Measurements from ENCODE around the gene PSMD6.

DNA sequence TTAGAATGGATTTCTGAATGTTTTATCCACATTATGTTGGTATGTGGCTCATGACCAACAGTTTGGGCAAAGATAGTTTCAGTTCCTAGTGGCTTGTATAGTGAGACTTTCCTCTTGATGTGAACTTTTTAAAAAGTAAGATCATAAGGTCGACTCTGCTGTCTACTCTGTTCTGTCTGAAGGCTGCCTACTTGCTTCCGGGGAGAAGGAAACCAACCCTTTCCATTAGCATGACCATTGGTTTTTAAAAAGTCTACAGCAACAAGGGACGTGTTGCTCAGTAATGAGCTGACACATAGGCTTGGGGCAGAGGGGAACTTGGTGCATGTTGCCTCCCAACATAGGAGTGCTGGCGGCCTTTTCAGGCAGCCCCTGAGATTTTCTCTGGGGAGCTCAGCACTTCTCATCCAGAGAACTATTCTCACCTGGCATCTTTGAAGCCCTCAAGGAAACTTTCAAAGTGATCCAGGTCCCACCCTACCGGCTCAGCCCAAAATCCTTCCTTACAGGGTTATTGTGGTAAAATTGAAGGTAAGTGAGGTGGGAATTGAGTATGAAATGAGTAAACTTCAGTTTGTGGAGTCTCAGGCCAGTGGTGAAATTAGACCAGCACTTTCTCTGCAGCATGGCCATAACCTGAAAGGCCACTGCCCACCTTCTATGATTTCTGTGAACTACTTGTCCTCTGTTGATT lies 30.6 kb downstream of the PSMD6 start:
- TF ChIP-seq EZH2phosphoT487 (IDR thresholded peaks at IDR 0.05; ENCODE audit: low read depth, severe bottlenecking, unreplicated experiment), result no peak
- TF ChIP-seq, protein P1, sequence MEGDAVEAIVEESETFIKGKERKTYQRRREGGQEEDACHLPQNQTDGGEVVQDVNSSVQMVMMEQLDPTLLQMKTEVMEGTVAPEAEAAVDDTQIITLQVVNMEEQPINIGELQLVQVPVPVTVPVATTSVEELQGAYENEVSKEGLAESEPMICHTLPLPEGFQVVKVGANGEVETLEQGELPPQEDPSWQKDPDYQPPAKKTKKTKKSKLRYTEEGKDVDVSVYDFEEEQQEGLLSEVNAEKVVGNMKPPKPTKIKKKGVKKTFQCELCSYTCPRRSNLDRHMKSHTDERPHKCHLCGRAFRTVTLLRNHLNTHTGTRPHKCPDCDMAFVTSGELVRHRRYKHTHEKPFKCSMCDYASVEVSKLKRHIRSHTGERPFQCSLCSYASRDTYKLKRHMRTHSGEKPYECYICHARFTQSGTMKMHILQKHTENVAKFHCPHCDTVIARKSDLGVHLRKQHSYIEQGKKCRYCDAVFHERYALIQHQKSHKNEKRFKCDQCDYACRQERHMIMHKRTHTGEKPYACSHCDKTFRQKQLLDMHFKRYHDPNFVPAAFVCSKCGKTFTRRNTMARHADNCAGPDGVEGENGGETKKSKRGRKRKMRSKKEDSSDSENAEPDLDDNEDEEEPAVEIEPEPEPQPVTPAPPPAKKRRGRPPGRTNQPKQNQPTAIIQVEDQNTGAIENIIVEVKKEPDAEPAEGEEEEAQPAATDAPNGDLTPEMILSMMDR (IDR thresholded peaks at IDR 0.05; ENCODE audit: poor library complexity), result no peak
- TF ChIP-seq EZH2 (IDR thresholded peaks at IDR 0.05; ENCODE audit: borderline replicate concordance), result no peak
